Small intestine (tissue), 7 donors: ENCODE data around the gene FBXO15. TPM values are rescaled to one million over a fixed set of nuclear protein-coding genes. Genes with fewer than 3 reads are reported as not detected.

Experiments
- DNase-seq, 2 donors: peaks; one replicate each; pipeline versions ENCODE4 v3.0.0 to v3.0.0-alpha.2; 2013
- FAIRE-seq: peaks from 2 replicates; lab custom pipeline; 2012; peaks lifted over from hg19 to GRCh38; lab: Jason Lieb, UNC
- H3K27ac ChIP-seq, 3 donors: one replicate each; pipeline ENCODE4 v1.5.1; 2013; ENCODE audit warnings: low read length in 2 of 3, mild to moderate bottlenecking in 2 of 3, control low read depth in 1 of 3, inconsistent platforms in 1 of 3, low read depth in 1 of 3, moderate library complexity in 1 of 3
- H3K27me3 ChIP-seq, 3 donors: one replicate each; pipeline ENCODE4 v1.6.1; 2013; ENCODE audit warnings: low read length in 3 of 3, inconsistent platforms in 1 of 3; ENCODE audit not compliant: control insufficient read depth in 3 of 3, insufficient read depth in 3 of 3
- H3K36me3 ChIP-seq, 3 donors: one replicate each; pipeline ENCODE4 v1.6.1; 2013; ENCODE audit warnings: low read length in 3 of 3, inconsistent platforms in 1 of 3, low read depth in 1 of 3, mild to moderate bottlenecking in 1 of 3, moderate library complexity in 1 of 3; ENCODE audit not compliant: control insufficient read depth in 3 of 3, insufficient read depth in 2 of 3
- H3K4me1 ChIP-seq, 3 donors: one replicate each; pipeline ENCODE4 v1.6.1; 2013; ENCODE audit warnings: low read length in 2 of 3, inconsistent platforms in 1 of 3, low read depth in 1 of 3, mild to moderate bottlenecking in 1 of 3, moderate library complexity in 1 of 3; ENCODE audit not compliant: control insufficient read depth in 3 of 3, insufficient read depth in 2 of 3
- H3K4me3 ChIP-seq, 3 donors: one replicate each; pipeline ENCODE4 v1.5.1; 2013; ENCODE audit warnings: low read length in 3 of 3, control low read depth in 1 of 3, inconsistent platforms in 1 of 3, low read depth in 1 of 3, mild to moderate bottlenecking in 1 of 3, moderate library complexity in 1 of 3
- H3K9me3 ChIP-seq, 2 donors: one replicate each; pipeline ENCODE4 v1.6.1; 2013; ENCODE audit warnings: low read depth in 1 of 2, low read length in 1 of 2; ENCODE audit not compliant: control insufficient read depth in 2 of 2, insufficient read depth in 1 of 2
- WGBS, 3 donors: extraction: QIAGEN DNeasy Blood & Tissue Kit; methylation state at CpG; one replicate each; pipeline ENCODE4 v1.1.7; 2013; 5-methylcytosine and 5-hydroxymethylcytosine counted together
- polyA plus RNA-seq, 4 donors: library from polyadenylated mRNA; stranded (reverse) in 3 of 4; unstranded in 1 of 4; fragments of 200-250 nt in 3 of 4; fragments of 120-200 nt in 1 of 4; gene quantifications; one replicate each; pipeline versions ENCODE4 v1.2.1 to v1.2.3, GENCODE V29; 2013
- donor health status: healthy with polysubstance abuse.
- donor health status: control.
- donor health status: control.
- donor health status: Bipolar disorder and iron deficiency.
- donor health status: healthy.

The FBXO15 gene
- polyA plus RNA-seq, 4 donors = 0.28 to 0.83 TPM; not detected in 2

- H3K27me3 ChIP-seq = peaks cover 0 to 2% (median 0%) of the 10 kb centered on the region in 3 donors
- H3K4me1 ChIP-seq = peaks cover 0 to 18% (median 0%) of the 10 kb centered on the region in 3 donors
- no peaks in the 10 kb centered on the region for H3K36me3 ChIP-seq
- FAIRE-seq (no peak), DNase-seq (peak; percentile 42 to 93)
- no peak overlapping the region for H3K4me3 ChIP-seq
- no peaks in the 10 kb centered on the region for H3K9me3 ChIP-seq
- WGBS, 3 donors = 15 to 59% (median 38%) methylated on average over 3 of the region's 3 CpGs
- H3K27ac ChIP-seq = peak overlapping the region in 1 of 3 donors; percentile 43
Observed at GRCh38 chr18:74062037-74062436, 85.6 kb downstream of the FBXO15 start.

- Histone ChIP-seq H3K36me3 (no peaks in the 10 kb centered on the region), H3K27me3 (peaks cover 0 to 2% (median 0%) of the 10 kb centered on the region in 3 donors), H3K9me3 (no peaks in the 10 kb centered on the region), H3K4me3 (no peak overlapping the region), H3K27ac (no peak overlapping the region), H3K4me1 (peaks cover 0 to 18% (median 0%) of the 10 kb centered on the region in 3 donors)
- FAIRE-seq = no peak
- 63 to 77% (median 68%) methylated on average over 3 of the region's 3 CpGs for WGBS, 3 donors
- no peak for DNase-seq
Observed at GRCh38 chr18:74060579-74060978, 87.1 kb downstream of the FBXO15 start.

GRCh38 chr18:74050807-74051206 lies 96.8 kb downstream of the FBXO15 start:
- FAIRE-seq = no peak
- DNase-seq = no peak

GRCh38 chr18:74040459-74041332 lies 106.9 kb downstream of the FBXO15 start:
- Histone ChIP-seq H3K27me3 (peaks cover 0 to 5% (median 0%) of the 10 kb centered on the region in 3 donors), H3K36me3 (no peaks in the 10 kb centered on the region), H3K4me3 (no peak overlapping the region), H3K9me3 (no peaks in the 10 kb centered on the region), H3K27ac (no peak overlapping the region), H3K4me1 (no peaks in the 10 kb centered on the region)
- DNase-seq = peak; percentile 38 to 71
- 64 to 73% (median 67%) methylated on average over 20 of the region's 20 CpGs for WGBS, 3 donors
- FAIRE-seq = no peak

More at GRCh38 chr18:74050807-74051206, 96.8 kb downstream of the FBXO15 start:
- H3K27me3 ChIP-seq = no peaks in the 10 kb centered on the region
- no peak overlapping the region for H3K4me3 ChIP-seq
- H3K36me3 ChIP-seq = no peaks in the 10 kb centered on the region
- H3K27ac ChIP-seq = no peak overlapping the region
- H3K4me1 ChIP-seq = no peaks in the 10 kb centered on the region
- peaks cover 0 to 4% of the 10 kb centered on the region in 2 donors for H3K9me3 ChIP-seq
- 53 to 66% (median 63%) methylated on average over 4 of the region's 4 CpGs for WGBS, 3 donors

- no peak for FAIRE-seq
- peaks cover 0 to 5% (median 0%) of the 10 kb centered on the region in 3 donors for H3K27me3 ChIP-seq
- H3K4me1 ChIP-seq = no peaks in the 10 kb centered on the region
- no peak overlapping the region for H3K27ac ChIP-seq
- H3K4me3 ChIP-seq = no peak overlapping the region
- WGBS, 3 donors = 87 to 96% (median 90%) methylated on average over 4 of the region's 4 CpGs
- H3K36me3 ChIP-seq = no peaks in the 10 kb centered on the region
- DNase-seq = no peak
- H3K9me3 ChIP-seq = no peaks in the 10 kb centered on the region
Observed at GRCh38 chr18:74040008-74040407, 107.6 kb downstream of the FBXO15 start.

- H3K4me3 ChIP-seq = no peak overlapping the region
- H3K4me1 ChIP-seq = no peaks in the 10 kb centered on the region
- FAIRE-seq = no peak
- no peak overlapping the region for H3K27ac ChIP-seq
- H3K36me3 ChIP-seq = no peaks in the 10 kb centered on the region
- no peaks in the 10 kb centered on the region for H3K9me3 ChIP-seq
- no peak for DNase-seq
- no peaks in the 10 kb centered on the region for H3K27me3 ChIP-seq
Observed at GRCh38 chr18:74029161-74029560, 118.5 kb downstream of the FBXO15 start.

Other genes starting within 250 kb of the FBXO15 start
- gene TIMM21, start 689 bp upstream of the FBXO15 start, polyA plus RNA-seq = 10 to 100 TPM in 3 of 4 donors, 1 to 10 TPM in 1; 9.2 to 31.2 (median 21.8) TPM
- gene CYB5A, start 144.1 kb upstream of the FBXO15 start, polyA plus RNA-seq = 1,000 to 10,000 TPM in 1 of 4 donors, 100 to 1,000 TPM in 2, 10 to 100 TPM in 1; 91.1 to 1,144 (median 565) TPM
- gene C18orf63, start 168.0 kb upstream of the FBXO15 start, polyA plus RNA-seq = not detected